Adrenal gland (tissue), 5 donors: Measurements from ENCODE around the gene SPTBN4.
"Not testable (repeated sequence)": the region's sequence is repeated elsewhere in the genome, so short reads cannot be mapped to it uniquely, and the experiment has no call there.

ENCODE experiments used
- CTCF ChIP-seq, 6 experiments: fragments of 450-650 bp in 4 of 6; fragments of 200-600 bp in 2 of 6; sonication (generic) in 1 of 6; IDR thresholded peaks; 1 replicate in 5 of 6; 2 replicates in 1 of 6; pipeline versions ENCODE4 v1.5.1 to v1.8.0; 2016 to 2021; ENCODE audit warnings: antibody characterized with exemption in 6 of 6, mild to moderate bottlenecking in 2 of 6, moderate library complexity in 1 of 6
- POLR2A ChIP-seq, 2 donors: fragments of 450-650 bp; IDR thresholded peaks; one replicate each; pipeline ENCODE4 v1.6.1; 2017; ENCODE audit warnings: antibody characterized with exemption in 2 of 2, mild to moderate bottlenecking in 2 of 2, moderate library complexity in 1 of 2
- donor health status: DM: no; HTN: no; CAD: no.

- TF ChIP-seq CTCF, POLR2A (IDR thresholded peaks at IDR 0.05): not testable (repeated sequence)
Observed at GRCh38 chr19:40453943-40454342, 12.9 kb upstream of the SPTBN4 start.
